ENCODE data around the gene CADPS. TPM values are rescaled to one million over a fixed set of nuclear protein-coding genes. Genes with fewer than 3 reads are reported as not detected.

CADPS gene
- total and polyA plus RNA-seq, 7 donors = 1.6 to 12.5 (median 6.2) TPM; not detected in 1

DNA sequence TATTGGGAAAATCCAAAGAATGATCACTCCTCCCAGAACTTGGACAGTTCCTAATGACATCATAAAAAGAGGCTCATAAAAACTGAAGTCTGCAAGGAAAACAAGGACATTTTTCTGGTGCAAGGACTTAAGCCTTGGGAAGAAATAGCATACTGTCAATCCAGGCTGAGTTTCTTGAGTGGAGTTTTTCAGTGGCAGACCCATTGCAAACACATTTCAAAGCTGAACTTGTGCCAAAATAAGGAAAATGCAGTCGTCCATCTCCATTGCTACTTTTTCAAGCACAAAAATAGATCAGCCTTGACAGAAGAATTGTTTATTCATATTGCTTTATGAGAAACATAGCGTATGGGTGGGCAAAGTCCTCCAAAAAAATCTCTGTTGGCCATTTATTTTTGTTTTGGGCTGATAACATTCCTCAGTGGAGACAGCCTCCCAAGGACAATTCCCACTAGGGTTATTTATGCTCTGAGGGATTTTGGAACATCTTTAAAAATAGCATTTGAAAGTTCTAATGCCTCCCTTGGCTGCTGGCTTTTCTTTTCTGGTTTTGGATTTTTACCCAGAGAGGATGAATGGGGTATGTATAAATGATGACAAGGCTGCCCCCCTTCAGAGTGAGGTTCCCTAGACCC lies 220.0 kb downstream of the CADPS start:
- DNase-seq = no peak
- Histone ChIP-seq H3K4me1 (no peaks in the 10 kb centered on the region), H3K27ac (no peak overlapping the region), H3K27me3 (peaks cover 0 to 5% (median 0%) of the 10 kb centered on the region in 3 donors), H3K9me3 (no peaks in the 10 kb centered on the region), H3K36me3 (no peaks in the 10 kb centered on the region), H3K4me3 (no peak overlapping the region)
- no peak for TF ChIP-seq POLR2AphosphoS5 (IDR thresholded peaks at IDR 0.05)
- no peak for TF ChIP-seq EP300 (IDR thresholded peaks at IDR 0.05)
- TF ChIP-seq POLR2A (IDR thresholded peaks at IDR 0.05) = no peak
- TF ChIP-seq, protein P1, sequence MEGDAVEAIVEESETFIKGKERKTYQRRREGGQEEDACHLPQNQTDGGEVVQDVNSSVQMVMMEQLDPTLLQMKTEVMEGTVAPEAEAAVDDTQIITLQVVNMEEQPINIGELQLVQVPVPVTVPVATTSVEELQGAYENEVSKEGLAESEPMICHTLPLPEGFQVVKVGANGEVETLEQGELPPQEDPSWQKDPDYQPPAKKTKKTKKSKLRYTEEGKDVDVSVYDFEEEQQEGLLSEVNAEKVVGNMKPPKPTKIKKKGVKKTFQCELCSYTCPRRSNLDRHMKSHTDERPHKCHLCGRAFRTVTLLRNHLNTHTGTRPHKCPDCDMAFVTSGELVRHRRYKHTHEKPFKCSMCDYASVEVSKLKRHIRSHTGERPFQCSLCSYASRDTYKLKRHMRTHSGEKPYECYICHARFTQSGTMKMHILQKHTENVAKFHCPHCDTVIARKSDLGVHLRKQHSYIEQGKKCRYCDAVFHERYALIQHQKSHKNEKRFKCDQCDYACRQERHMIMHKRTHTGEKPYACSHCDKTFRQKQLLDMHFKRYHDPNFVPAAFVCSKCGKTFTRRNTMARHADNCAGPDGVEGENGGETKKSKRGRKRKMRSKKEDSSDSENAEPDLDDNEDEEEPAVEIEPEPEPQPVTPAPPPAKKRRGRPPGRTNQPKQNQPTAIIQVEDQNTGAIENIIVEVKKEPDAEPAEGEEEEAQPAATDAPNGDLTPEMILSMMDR (IDR thresholded peaks at IDR 0.05) = no peak
- intact Hi-C loops (cut with DNase I) = no loop called here
- 40 to 50% methylated on average over 2 of the region's 2 CpGs for WGBS, 2 donors

DNA sequence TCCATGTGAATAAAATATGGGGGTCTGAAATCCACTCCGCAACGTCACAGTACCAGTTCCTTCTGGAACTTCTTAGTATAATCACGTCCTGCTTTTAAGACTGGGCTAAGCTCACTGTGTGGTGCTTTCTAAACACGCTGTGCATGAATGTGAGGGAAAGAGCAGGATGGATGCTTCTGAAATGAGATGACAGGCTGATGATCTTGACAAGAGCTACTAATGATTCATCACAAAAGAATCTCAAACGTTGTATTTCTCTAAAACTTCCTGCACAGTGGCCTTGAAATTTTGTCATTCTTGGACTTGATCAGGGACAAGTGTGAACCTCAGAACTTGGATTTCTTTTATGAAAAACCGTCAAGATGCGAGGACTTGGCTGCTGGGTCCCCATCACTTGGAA lies 221.4 kb downstream of the CADPS start:
- no peak for DNase-seq
- TF ChIP-seq POLR2AphosphoS5 (IDR thresholded peaks at IDR 0.05) (no peak), EP300 (IDR thresholded peaks at IDR 0.05) (no peak), POLR2A (IDR thresholded peaks at IDR 0.05) (no peak)
- TF ChIP-seq, protein P1 (IDR thresholded peaks at IDR 0.05) = no peak
- no peaks in the 10 kb centered on the region for H3K4me1 ChIP-seq
- intact Hi-C loops (cut with DNase I) = no loop called here
- 68 to 69% methylated on average over 7 of the region's 7 CpGs for WGBS, 2 donors
- H3K36me3 ChIP-seq = no peaks in the 10 kb centered on the region
- H3K9me3 ChIP-seq = no peaks in the 10 kb centered on the region
- peaks cover 0 to 5% (median 0%) of the 10 kb centered on the region in 3 donors for H3K27me3 ChIP-seq
- no peak overlapping the region for H3K4me3 ChIP-seq
- H3K27ac ChIP-seq = no peak overlapping the region

DNA sequence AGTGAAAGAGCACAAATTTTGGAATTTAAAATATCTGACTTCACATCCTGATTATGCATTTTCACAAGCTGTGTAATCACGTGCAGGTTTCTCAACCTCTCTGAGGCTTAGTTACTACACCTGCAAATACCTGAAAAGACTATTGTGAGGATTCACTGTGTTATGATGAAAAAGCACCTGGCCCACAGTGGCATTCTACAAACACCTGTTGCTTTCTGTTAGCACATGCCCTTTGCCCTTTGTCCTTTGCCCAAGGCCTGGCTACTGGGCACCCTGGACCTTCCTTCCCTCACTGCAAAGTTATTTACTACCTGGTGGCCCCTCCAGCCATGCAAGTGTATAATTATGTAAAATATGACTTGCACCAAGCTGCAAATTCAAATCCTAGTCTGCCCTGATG lies 227.5 kb downstream of the CADPS start:
- intact Hi-C loops (cut with DNase I) = no loop called here
- Histone ChIP-seq H3K9me3 (no peaks in the 10 kb centered on the region), H3K27ac (no peak overlapping the region), H3K36me3 (no peaks in the 10 kb centered on the region), H3K4me1 (no peaks in the 10 kb centered on the region), H3K27me3 (no peaks in the 10 kb centered on the region), H3K4me3 (no peak overlapping the region)
- TF ChIP-seq, protein P1 (IDR thresholded peaks at IDR 0.05) = no peak
- TF ChIP-seq POLR2A (IDR thresholded peaks at IDR 0.05) (no peak), EP300 (IDR thresholded peaks at IDR 0.05) (no peak), POLR2AphosphoS5 (IDR thresholded peaks at IDR 0.05) (no peak)
- WGBS, 2 donors = 22 to 72% methylated on average over 1 of the region's 1 CpG
- DNase-seq = no peak

DNA sequence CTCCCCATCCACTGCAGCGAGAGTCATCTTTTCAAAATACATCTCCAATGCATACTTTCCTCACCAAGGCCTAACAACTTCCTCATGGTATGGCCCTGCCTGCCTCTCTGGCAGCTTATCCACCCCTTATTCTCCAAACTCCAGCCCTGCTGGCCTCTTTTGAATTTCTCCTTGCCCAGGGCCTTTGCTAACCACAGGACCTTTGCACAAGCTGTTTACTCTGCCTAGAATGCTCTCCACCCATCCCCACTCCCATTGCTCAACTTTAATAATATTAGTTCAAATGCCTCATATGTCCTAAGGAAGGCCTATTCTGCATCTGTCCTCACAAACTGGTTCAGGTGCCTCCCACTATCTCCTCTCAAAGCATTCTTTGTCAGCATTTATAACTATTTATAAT lies 230.7 kb downstream of the CADPS start:
- WGBS, 2 donors = 48 to 96% methylated on average over 1 of the region's 1 CpG
- Histone ChIP-seq H3K4me1 (no peaks in the 10 kb centered on the region), H3K27ac (no peak overlapping the region), H3K27me3 (no peaks in the 10 kb centered on the region), H3K9me3 (no peaks in the 10 kb centered on the region), H3K4me3 (no peak overlapping the region), H3K36me3 (no peaks in the 10 kb centered on the region)
- TF ChIP-seq EP300 (IDR thresholded peaks at IDR 0.05) (no peak), POLR2A (IDR thresholded peaks at IDR 0.05) (no peak), POLR2AphosphoS5 (IDR thresholded peaks at IDR 0.05) (no peak)
- TF ChIP-seq, protein P1 (IDR thresholded peaks at IDR 0.05) = no peak
- no peak for DNase-seq
- intact Hi-C loops (cut with DNase I) = no loop called here

DNA sequence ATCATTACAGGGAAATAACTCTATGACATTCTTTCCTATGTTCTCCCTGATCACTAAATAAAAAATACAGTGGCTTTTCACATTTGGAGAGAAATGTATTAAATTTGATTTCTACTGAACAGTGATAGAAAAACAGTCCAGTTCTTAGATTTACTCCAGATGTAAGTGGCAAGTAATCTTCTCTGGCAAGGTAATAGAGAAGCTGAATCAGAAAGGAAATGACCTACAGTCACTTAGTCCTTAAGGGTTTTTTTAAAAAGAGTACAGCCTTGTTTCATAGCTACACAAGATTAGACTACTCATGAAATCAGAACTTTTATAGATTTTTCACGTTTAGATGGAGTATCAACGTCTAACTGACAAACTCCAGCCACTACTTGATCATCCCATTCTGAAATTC lies 236.9 kb downstream of the CADPS start:
- intact Hi-C loops (cut with DNase I) = no loop called here
- H3K27me3 ChIP-seq = no peaks in the 10 kb centered on the region
- no peak for DNase-seq
- TF ChIP-seq EP300 (IDR thresholded peaks at IDR 0.05) (no peak), POLR2AphosphoS5 (IDR thresholded peaks at IDR 0.05) (no peak), POLR2A (IDR thresholded peaks at IDR 0.05) (no peak)
- TF ChIP-seq, protein P1 (IDR thresholded peaks at IDR 0.05) = no peak
- H3K27ac ChIP-seq = no peak overlapping the region
- no peaks in the 10 kb centered on the region for H3K4me1 ChIP-seq
- no peaks in the 10 kb centered on the region for H3K9me3 ChIP-seq
- no peaks in the 10 kb centered on the region for H3K36me3 ChIP-seq
- WGBS, 2 donors = 62 to 68% methylated on average over 2 of the region's 2 CpGs
- no peak overlapping the region for H3K4me3 ChIP-seq

All from sigmoid colon (tissue), 7 donors.